GM13976 (cell line): Measurements from ENCODE around the gene SYT3.

Experiments
- DNase-seq: peaks from one replicate; pipeline ENCODE4 v3.0.0; 2012; ENCODE audit warnings: low spot score
- CTCF ChIP-seq: IDR thresholded peaks from 2 replicates; pipeline ENCODE4 v1.5.1; 2012; ENCODE audit warnings: borderline replicate concordance, mild to moderate bottlenecking; ENCODE audit not compliant: insufficient read depth; ENCODE audit errors: extremely low read depth, missing control alignments, control extremely low read depth
- in situ Hi-C: fragments of 300-500 bp; cut with MboI; formaldehyde crosslinking; loops from one replicate; pipeline ENCODE4 v1.12.0; 2022; ENCODE audit warnings: low sequenced_read_pairs, mixed read lengths, inconsistent platforms; ENCODE audit not compliant: unreplicated experiment

The SYT3 gene

DNA sequence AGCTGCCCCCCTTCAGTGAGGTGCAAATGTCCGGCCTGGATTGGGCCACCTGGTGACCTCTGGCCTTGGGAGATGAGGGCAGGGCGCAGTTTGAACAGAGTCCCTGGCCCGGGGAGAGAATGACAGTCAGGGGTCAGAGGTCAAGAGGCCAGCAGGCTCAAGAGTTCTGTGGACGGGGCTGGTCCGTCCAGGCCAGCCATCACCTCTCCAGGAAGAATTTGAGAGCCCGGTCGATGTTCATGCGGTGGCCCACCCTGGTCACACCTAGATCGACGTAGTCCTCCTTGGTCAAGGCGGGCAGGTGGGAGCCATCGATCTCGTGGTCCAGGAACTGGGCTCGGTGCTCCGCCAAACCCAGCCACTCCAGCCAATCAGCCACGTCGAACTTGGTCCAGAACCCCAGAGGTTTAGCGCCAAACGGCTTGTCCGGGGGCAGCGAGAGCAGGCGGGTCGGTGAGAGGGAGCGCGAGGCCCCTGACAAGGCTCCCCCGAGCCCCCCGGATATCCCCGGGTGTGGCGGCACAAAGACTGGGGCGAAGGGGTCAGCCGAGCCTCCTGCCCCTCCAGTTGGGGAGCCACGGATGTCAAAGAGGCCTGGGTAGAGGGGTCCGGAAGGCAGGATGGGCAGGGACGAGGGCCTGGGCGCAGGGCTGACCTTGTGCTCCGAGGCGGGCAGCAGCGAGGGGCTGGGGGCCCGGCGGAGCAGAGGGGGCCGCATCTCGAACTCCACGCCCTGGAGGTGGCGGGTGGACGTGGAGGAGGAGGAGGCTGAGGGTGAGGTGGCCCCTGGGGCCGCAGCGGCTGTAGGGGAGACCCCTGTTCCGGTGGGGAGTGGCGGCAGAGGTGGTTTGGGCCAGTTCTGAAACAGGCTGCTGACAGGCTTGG, 22.3 kb upstream of the SYT3 start:
- in situ Hi-C loops = no loop called here
- DNase-seq = no peak
- no peak for TF ChIP-seq CTCF

- no peak for TF ChIP-seq CTCF
- in situ Hi-C loops = no loop called here
- DNase-seq = no peak
Measured at GRCh38 chr19:50661023-50661422, 21.3 kb upstream of the SYT3 start.

DNA sequence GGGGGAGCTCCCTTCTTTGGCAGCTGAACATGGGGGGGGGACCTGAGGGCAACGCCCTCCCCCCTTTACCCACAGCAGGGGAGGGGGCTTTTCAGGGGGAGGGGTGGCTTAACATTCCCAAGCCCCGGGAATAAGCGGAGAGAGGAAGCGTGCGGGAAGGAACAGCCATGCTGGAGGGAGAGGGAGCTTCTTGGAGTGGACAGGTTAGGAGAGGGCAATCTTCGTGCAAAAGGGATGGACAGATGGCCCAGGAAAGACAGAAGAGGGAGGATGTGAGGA, 20.3 kb upstream of the SYT3 start:
- no peak for TF ChIP-seq CTCF
- DNase-seq = no peak
- in situ Hi-C loops = no loop called here

DNA sequence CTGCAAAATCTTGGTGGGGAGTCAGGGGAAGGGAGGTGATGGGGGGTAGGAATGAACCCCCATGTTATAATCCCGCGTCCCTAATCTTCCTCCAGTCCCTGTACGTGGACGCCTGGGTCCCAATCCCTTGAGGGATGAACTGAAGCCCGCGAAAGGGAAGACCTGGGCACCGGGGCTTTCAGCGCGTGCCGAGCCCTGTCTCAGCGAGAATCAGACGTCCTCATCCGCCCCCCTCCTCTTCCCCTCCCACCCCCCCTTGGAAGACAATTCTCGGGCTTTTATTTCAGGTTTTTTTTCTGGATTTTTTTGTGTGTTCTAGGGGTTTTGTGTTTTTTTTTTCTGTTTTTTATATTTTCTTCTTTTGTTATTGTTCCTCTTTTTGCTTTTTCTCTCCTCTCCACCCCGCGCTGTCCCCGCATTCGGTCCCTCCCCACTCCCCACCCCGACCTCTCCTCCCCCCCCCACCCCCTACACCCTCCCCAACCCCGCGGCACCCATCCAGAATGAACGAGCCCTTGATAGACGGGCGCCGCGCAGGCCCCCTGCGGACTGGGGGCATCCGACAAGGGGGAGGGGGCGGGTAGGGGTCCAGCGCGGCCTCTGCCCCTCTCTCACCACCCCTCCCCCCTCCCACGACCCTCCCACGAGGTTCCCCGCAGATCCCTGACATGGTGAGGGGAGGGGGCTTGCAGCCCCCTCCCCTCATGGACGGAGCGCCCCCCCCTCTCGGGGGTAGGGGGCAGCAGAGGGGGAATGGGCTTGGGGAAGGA, 19.8 kb upstream of the SYT3 start:
- in situ Hi-C loops = no loop called here
- TF ChIP-seq CTCF = no peak
- DNase-seq = no peak

GRCh38 chr19:50658441-50659317, 19.0 kb upstream of the SYT3 start:
- no peak for TF ChIP-seq CTCF
- in situ Hi-C loops = no loop called here
- peak; percentile 74 for DNase-seq

GRCh38 chr19:50657712-50658440, 18.2 kb upstream of the SYT3 start:
- no peak for TF ChIP-seq CTCF
- peak; percentile 80 for DNase-seq
- in situ Hi-C loops = no loop called here
